Testis (tissue), 3 donors: ENCODE measurements around the gene CREB3L2. TPM values are rescaled to one million over a fixed set of nuclear protein-coding genes. Genes with fewer than 3 reads are reported as not detected.

Experiments used
- DNase-seq: peaks from one replicate; pipeline ENCODE4 v3.0.0-alpha.2; 2019
- H3K27ac ChIP-seq, 2 donors: fragments of 200-600 bp; sonication (generic); one replicate each; pipeline ENCODE4 v1.5.1; 2019
- H3K27me3 ChIP-seq: fragments of 200-600 bp; sonication (generic); one replicate; pipeline ENCODE4 v1.5.1; 2019
- H3K36me3 ChIP-seq: fragments of 200-600 bp; sonication (generic); one replicate; pipeline ENCODE4 v1.5.1; 2017; ENCODE audit warnings: low read depth; ENCODE audit errors: missing control alignments
- H3K4me1 ChIP-seq: fragments of 200-600 bp; sonication (generic); one replicate; pipeline ENCODE4 v1.5.1; 2019
- H3K4me3 ChIP-seq, 2 donors: fragments of 200-600 bp; sonication (generic); one replicate each; pipeline ENCODE4 v1.5.1; 2017 to 2019
- H3K9me3 ChIP-seq: fragments of 200-600 bp; sonication (generic); one replicate; pipeline ENCODE4 v1.5.1; 2017
- POLR2A ChIP-seq: fragments of 450-650 bp; IDR thresholded peaks from one replicate; pipeline ENCODE4 v1.6.1; 2017; ENCODE audit warnings: antibody characterized with exemption, mild to moderate bottlenecking, moderate library complexity
- WGBS, 2 donors: methylation state at CpG; one replicate each; pipeline ENCODE4 v1.1.5; 2018; 5-methylcytosine and 5-hydroxymethylcytosine counted together
- intact Hi-C: fragments of 100-400 bp; cut with DNase I; formaldehyde crosslinking; loops from one replicate; pipeline ENCODE4 v1.15.1; 2023; ENCODE audit warnings: low total_unique reads
- polyA plus RNA-seq: library from polyadenylated mRNA; stranded (reverse); fragments of 350-450 nt; fragmentation: Illumina TruSeq; extraction: RNeasy Lipid Tissue Mini Kit (QIAGEN cat#74804); gene quantifications from one replicate; pipeline ENCODE4 v1.2.3, GENCODE V29; 2014; ENCODE audit warnings: low read depth, low replicate concordance; ENCODE audit not compliant: insufficient read depth
- total RNA-seq, 2 donors: library from RNA; depleted of rRNA; stranded (reverse); fragments of >200 nt; gene quantifications; one replicate each; pipeline ENCODE4 v1.2.3, GENCODE V29; 2016
- TF ChIP-seq, protein P1 (sequence below), 3 experiments: fragments of 450-650 bp in 2 of 3; fragments of 200-600 bp in 1 of 3; sonication (generic) in 1 of 3; IDR thresholded peaks; one replicate each; pipeline ENCODE4 v1.5.1; 2016 to 2019; ENCODE audit warnings: antibody characterized with exemption in 3 of 3, mild to moderate bottlenecking in 2 of 3, moderate library complexity in 1 of 3

CREB3L2 gene
- total and polyA plus RNA-seq, 3 donors from 2014 or later, result 22.0 to 23.9 (median 23.4) TPM

DNA sequence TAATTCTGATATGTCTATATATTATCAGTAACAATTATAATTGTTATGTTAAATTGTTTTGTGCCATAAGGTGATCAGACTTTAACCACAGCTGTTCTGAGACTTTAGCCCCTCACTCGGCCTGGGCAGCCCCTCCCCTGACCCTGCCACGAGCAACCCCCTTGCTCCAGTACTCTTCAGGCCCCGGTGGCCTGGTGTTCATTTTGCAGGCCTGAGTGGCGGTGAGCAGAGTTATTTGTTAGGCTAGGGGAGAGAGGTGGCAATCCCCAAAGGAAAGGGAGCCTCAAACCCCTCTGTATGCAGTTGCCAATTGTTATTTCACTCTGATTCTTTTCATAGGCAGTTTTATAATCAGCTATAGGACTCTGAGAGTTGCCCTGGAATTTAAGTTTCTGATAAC lies 22.9 kb upstream of the CREB3L2 start:
- no peak overlapping the region for H3K4me3 ChIP-seq
- TF ChIP-seq POLR2A, result no peak
- TF ChIP-seq, protein P1, sequence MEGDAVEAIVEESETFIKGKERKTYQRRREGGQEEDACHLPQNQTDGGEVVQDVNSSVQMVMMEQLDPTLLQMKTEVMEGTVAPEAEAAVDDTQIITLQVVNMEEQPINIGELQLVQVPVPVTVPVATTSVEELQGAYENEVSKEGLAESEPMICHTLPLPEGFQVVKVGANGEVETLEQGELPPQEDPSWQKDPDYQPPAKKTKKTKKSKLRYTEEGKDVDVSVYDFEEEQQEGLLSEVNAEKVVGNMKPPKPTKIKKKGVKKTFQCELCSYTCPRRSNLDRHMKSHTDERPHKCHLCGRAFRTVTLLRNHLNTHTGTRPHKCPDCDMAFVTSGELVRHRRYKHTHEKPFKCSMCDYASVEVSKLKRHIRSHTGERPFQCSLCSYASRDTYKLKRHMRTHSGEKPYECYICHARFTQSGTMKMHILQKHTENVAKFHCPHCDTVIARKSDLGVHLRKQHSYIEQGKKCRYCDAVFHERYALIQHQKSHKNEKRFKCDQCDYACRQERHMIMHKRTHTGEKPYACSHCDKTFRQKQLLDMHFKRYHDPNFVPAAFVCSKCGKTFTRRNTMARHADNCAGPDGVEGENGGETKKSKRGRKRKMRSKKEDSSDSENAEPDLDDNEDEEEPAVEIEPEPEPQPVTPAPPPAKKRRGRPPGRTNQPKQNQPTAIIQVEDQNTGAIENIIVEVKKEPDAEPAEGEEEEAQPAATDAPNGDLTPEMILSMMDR (IDR thresholded peaks at IDR 0.05), result no peak
- no peaks in the 10 kb centered on the region for H3K36me3 ChIP-seq
- WGBS, 2 donors, result 83 to 95% methylated on average over 4 of the region's 4 CpGs
- no peak for DNase-seq
- H3K27ac ChIP-seq, result no peak overlapping the region
- no peaks in the 10 kb centered on the region for H3K4me1 ChIP-seq
- no peaks in the 10 kb centered on the region for H3K27me3 ChIP-seq
- intact Hi-C loops, result no loop called here
- no peaks in the 10 kb centered on the region for H3K9me3 ChIP-seq

DNA sequence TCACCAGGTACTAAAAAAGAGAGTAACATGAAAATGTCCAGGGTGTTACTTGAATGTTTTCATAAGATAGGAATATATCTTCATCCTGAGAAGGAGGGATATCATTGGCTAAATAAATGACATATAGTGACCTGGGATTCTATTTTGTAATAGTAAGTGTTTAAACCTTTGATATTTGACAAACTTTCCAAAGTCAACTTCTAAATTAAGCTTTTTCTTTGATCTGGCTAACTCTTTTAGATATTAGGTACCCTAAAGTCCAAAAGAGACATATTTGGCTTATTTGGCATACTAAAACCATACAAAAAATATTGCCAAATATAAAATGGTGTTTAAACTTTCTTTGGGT lies 22.4 kb upstream of the CREB3L2 start:
- DNase-seq, result no peak
- intact Hi-C loops, result no loop called here
- Histone ChIP-seq H3K4me3 (no peak overlapping the region), H3K27ac (no peak overlapping the region), H3K27me3 (no peaks in the 10 kb centered on the region), H3K4me1 (no peaks in the 10 kb centered on the region), H3K9me3 (no peaks in the 10 kb centered on the region), H3K36me3 (no peaks in the 10 kb centered on the region)
- TF ChIP-seq, protein P1 (IDR thresholded peaks at IDR 0.05), result no peak
- TF ChIP-seq POLR2A, result no peak

DNA sequence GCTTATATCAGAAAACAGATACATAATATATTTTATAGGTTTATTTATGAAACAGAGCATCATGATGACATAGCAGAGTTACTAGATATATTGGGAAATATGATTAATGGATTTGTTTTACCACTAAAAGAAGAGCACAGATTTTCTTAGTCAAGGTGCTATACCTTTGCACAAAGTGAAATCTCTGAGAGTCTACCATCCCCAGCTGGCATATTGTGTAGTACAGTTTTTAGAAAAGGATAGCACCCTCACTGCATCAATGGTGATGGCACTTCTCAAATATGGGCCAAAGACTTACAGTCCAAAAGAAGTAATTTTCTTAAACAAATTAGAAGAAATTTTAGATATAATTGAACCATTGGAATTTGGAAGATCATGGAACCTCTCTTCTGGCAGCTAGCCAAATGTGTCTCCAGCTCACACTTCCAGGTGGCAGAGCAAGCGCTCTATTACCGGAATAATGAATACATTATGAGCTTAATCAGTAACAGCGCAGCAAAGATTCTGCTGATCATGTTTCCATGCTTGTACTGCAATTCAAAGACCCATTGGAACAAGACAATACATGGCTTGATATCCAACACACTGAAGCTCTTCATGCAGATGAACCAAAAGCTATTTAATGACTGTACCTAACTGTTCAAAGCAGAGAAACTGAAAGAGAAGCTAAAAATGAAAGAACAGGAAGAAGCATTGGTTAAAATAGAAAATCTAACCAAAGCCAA lies 21.9 kb upstream of the CREB3L2 start:
- Histone ChIP-seq H3K9me3 (no peaks in the 10 kb centered on the region), H3K27ac (no peak overlapping the region), H3K4me3 (no peak overlapping the region), H3K36me3 (no peaks in the 10 kb centered on the region), H3K27me3 (no peaks in the 10 kb centered on the region), H3K4me1 (no peaks in the 10 kb centered on the region)
- TF ChIP-seq, protein P1 (IDR thresholded peaks at IDR 0.05), result no peak
- TF ChIP-seq POLR2A, result no peak
- intact Hi-C loops, result no loop called here
- DNase-seq, result no peak
- WGBS, 2 donors, result 89 to 90% methylated on average over 3 of the region's 3 CpGs

DNA sequence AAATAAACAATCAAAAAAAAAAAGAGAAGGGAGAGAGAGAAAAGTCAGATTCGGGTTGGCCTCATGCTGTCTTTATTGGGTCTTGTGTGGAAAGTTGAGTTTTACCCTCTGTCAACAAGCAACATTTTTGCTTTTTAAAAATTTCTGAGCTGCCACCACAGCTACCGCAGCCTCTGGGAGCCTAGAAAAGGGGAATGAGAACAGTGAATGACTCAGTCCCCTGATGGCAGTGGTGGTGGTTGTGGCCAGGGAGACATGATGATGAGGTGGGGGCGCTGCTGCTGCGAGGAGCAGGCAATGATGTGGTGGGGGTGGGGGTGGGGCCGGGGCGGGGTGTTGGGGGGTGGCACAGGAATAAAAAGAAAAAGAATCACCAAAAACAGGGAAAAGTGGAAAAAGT lies 20.0 kb upstream of the CREB3L2 start:
- intact Hi-C loops, result no loop called here

More for the DNA sequence above, 20.0 kb upstream of the CREB3L2 start:
- Histone ChIP-seq H3K27ac (no peak overlapping the region), H3K27me3 (no peaks in the 10 kb centered on the region), H3K36me3 (no peaks in the 10 kb centered on the region), H3K9me3 (no peaks in the 10 kb centered on the region), H3K4me3 (no peak overlapping the region), H3K4me1 (no peaks in the 10 kb centered on the region)
- no peak for TF ChIP-seq POLR2A
- TF ChIP-seq, protein P1 (IDR thresholded peaks at IDR 0.05), result no peak
- 89 to 93% methylated on average over 6 of the region's 6 CpGs for WGBS, 2 donors
- DNase-seq, result no peak
